ENCODE measurements around the gene MAP3K9.

The MAP3K9 gene

GRCh38 chr14:70847406-70848090 is 38.2 kb upstream of the MAP3K9 start:
- TF ChIP-seq CTCF (IDR thresholded peaks at IDR 0.05; ENCODE audit: low read depth, low read length, missing control alignments): no peak
- H3K4me3 ChIP-seq (ENCODE audit: low read depth, low read length): no peak overlapping the region
- no peak for DNase-seq (ENCODE audit: low read depth)
- in situ Hi-C loops (cut with HindIII; ENCODE audit: low sequenced_read_pairs): no loop called here

- no peak for DNase-seq (ENCODE audit: low read depth)
- in situ Hi-C loops (cut with HindIII; ENCODE audit: low sequenced_read_pairs): no loop called here
- H3K4me3 ChIP-seq (ENCODE audit: low read depth, low read length): no peak overlapping the region
- no peak for TF ChIP-seq CTCF (IDR thresholded peaks at IDR 0.05; ENCODE audit: low read depth, low read length, missing control alignments)
Measured at GRCh38 chr14:70845601-70846000, 36.3 kb upstream of the MAP3K9 start.

GRCh38 chr14:70842851-70843462 is 33.6 kb upstream of the MAP3K9 start:
- no peak for TF ChIP-seq CTCF (IDR thresholded peaks at IDR 0.05; ENCODE audit: low read depth, low read length, missing control alignments)
- no peak overlapping the region for H3K4me3 ChIP-seq (ENCODE audit: low read depth, low read length)
- in situ Hi-C loops (cut with HindIII; ENCODE audit: low sequenced_read_pairs): no loop called here
- no peak for DNase-seq (ENCODE audit: low read depth)

GRCh38 chr14:70838076-70838475 is 28.8 kb upstream of the MAP3K9 start:
- DNase-seq (ENCODE audit: low read depth): no peak
- in situ Hi-C loops (cut with HindIII; ENCODE audit: low sequenced_read_pairs): no loop called here
- no peak for TF ChIP-seq CTCF (IDR thresholded peaks at IDR 0.05; ENCODE audit: low read depth, low read length, missing control alignments)
- no peak overlapping the region for H3K4me3 ChIP-seq (ENCODE audit: low read depth, low read length)

GRCh38 chr14:70836946-70837345 is 27.6 kb upstream of the MAP3K9 start:
- TF ChIP-seq CTCF (IDR thresholded peaks at IDR 0.05; ENCODE audit: low read depth, low read length, missing control alignments): no peak
- H3K4me3 ChIP-seq (ENCODE audit: low read depth, low read length): no peak overlapping the region
- DNase-seq (ENCODE audit: low read depth): no peak
- in situ Hi-C loops (cut with HindIII; ENCODE audit: low sequenced_read_pairs): no loop called here

- no peak for DNase-seq (ENCODE audit: low read depth)
- H3K4me3 ChIP-seq (ENCODE audit: low read depth, low read length): no peak overlapping the region
- in situ Hi-C loops (cut with HindIII; ENCODE audit: low sequenced_read_pairs): no loop called here
- no peak for TF ChIP-seq CTCF (IDR thresholded peaks at IDR 0.05; ENCODE audit: low read depth, low read length, missing control alignments)
Measured at GRCh38 chr14:70833884-70834283, 24.6 kb upstream of the MAP3K9 start.

Measured in astrocyte of the cerebellum (primary cell).